ENCODE data around the gene HELLS.

DNA sequence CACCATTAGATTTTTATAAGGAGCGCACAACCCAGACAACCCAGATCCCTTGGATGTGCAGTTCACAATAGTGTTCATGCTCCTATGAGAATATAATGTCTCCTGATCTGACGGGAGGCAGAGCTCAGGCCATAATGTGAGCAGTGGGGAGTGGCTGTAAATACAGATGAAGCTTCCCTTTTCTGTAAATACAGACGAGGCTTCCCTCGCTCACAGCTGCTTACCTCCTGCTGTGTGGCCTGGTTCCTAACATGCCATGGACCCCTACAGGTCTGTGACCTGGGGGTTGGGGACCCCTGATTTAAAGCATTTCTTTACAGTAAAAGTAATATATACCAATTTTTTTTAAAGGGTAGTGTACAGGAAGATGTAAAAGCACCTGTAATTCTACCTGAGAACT, 33.2 kb downstream of the HELLS start:
- TF ChIP-seq POLR2A (IDR thresholded peaks at IDR 0.05; ENCODE audit: low read length): no peak
- TF ChIP-seq GATA1 (IDR thresholded peaks at IDR 0.05; ENCODE audit: low read depth, low read length): no peak
